ENCODE results near the gene RNF7. TPM values are rescaled to one million over a fixed set of nuclear protein-coding genes. Genes with fewer than 3 reads are reported as not detected.

The RNF7 gene
- total and polyA plus RNA-seq, 2 of the 4 experiments (the other 2 are of a cell fraction) = 98.7 to 149 TPM

- CTCF ChIA-PET = no interaction called here
- Histone ChIP-seq H3K36me3 (ENCODE audit: control insufficient read depth, insufficient read depth, low read length) (no peaks in the 10 kb centered on the region), H2BK20ac (ENCODE audit: low read depth, low read length) (no peak overlapping the region), H4K20me1 (ENCODE audit: insufficient read depth, low read length) (no peaks in the 10 kb centered on the region), H3K23ac (ENCODE audit: low read depth, low read length) (no peak overlapping the region), H3K4me2 (ENCODE audit: low read depth, low read length) (no peak overlapping the region), H4K5ac (ENCODE audit: low read depth, low read length) (no peak overlapping the region), H2AK9ac (replicated peaks; ENCODE audit: low read depth, low read length, poor library complexity) (no peak overlapping the region), H3K4me1 (ENCODE audit: control insufficient read depth, insufficient read depth, low read length) (peaks cover 3% of the 10 kb centered on the region; the same call in 1 of the 2 replicates), H2AK5ac (ENCODE audit: low read depth, low read length) (no peak overlapping the region), H2BK120ac (ENCODE audit: low read depth, low read length) (no peak overlapping the region), H3K14ac (replicated peaks; ENCODE audit: low read depth, low read length) (no peak overlapping the region), H3K18ac (ENCODE audit: low read depth, low read length) (no peak overlapping the region), H2AFZ (replicated peaks; ENCODE audit: low read length, poor library complexity) (no peak overlapping the region), H3K9me1 (ENCODE audit: insufficient read depth, low read length) (no peaks in the 10 kb centered on the region), H4K91ac (ENCODE audit: insufficient read depth, low read depth, low read length) (no peak overlapping the region), H3K4ac (ENCODE audit: low read depth, low read length) (no peak overlapping the region), H3K27ac (ENCODE audit: insufficient read depth, low read length) (no peak overlapping the region), H3K9ac (ENCODE audit: low read depth, low read length) (no peak overlapping the region), H3K4me3 (ENCODE audit: insufficient read depth, low read depth, low read length) (no peak overlapping the region), H4K8ac (ENCODE audit: low read depth in 2 of 2, low read length in 2 of 2) (no peak overlapping the region), H2BK15ac (ENCODE audit: low read depth, low read length) (no peak overlapping the region), H3K79me1 (ENCODE audit: low read depth in 1 of 2, low read length in 2 of 2) (no peaks in the 10 kb centered on the region), H3K27me3 (ENCODE audit: control insufficient read depth, insufficient read depth, low read length) (no peaks in the 10 kb centered on the region), H3K56ac (ENCODE audit: extremely low read depth, insufficient read depth, low read length) (no peak overlapping the region), H2BK5ac (ENCODE audit: low read depth, low read length, poor library complexity, severe bottlenecking) (no peak overlapping the region), H3K9me3 (ENCODE audit: control insufficient read depth, insufficient read depth, low read length) (no peaks in the 10 kb centered on the region)
- no TSS peak for BruUV-seq (replicated peaks)
- ATAC-seq (ENCODE audit: low read depth) (no peak), DNase-seq (no peak)
- intact Hi-C loops (cut with micrococcal nuclease) = no loop called here
- POLR2A ChIA-PET (ENCODE audit: unreplicated experiment) = no interaction called here
- no CpG with 5 or more reads among the region's 1 CpG for WGBS, 2 experiments (ENCODE audit: extremely low coverage in 2 of 2, insufficient read length in 1 of 2)
- no peak for TF ChIP-seq USF2 (IDR thresholded peaks at IDR 0.05; ENCODE audit: low read depth, low read length)
- dilution Hi-C loops (cut with HindIII; ENCODE audit: low sequenced_read_pairs, unreplicated experiment) = no loop called here
- in situ Hi-C loops (cut with MboI; ENCODE audit: low sequenced_read_pairs) = no loop called here
Measured at GRCh38 chr3:141726483-141726882, 11.6 kb upstream of the RNF7 start.

All from IMR-90 (cell line).